A673 (cell line): Measurements from ENCODE around the gene CHRNE.

Source experiments
- CTCF ChIP-seq: fragments of 300-800, 200-600 bp; sonication (generic); conservative IDR thresholded peaks from 2 replicates; pipeline ENCODE4 v1.5.1; 2017; ENCODE audit warnings: low read depth, mild to moderate bottlenecking, antibody characterized with exemption, low read length, moderate library complexity, mixed read lengths
- EZH2 ChIP-seq: fragments of 200-600 bp; sonication (generic); IDR thresholded peaks from 2 replicates; pipeline ENCODE4 v1.6.1; 2017; ENCODE audit warnings: borderline replicate concordance, low read depth, mild to moderate bottlenecking, mixed read lengths, antibody characterized with exemption, low read length; ENCODE audit not compliant: poor library complexity, severe bottlenecking

DNA sequence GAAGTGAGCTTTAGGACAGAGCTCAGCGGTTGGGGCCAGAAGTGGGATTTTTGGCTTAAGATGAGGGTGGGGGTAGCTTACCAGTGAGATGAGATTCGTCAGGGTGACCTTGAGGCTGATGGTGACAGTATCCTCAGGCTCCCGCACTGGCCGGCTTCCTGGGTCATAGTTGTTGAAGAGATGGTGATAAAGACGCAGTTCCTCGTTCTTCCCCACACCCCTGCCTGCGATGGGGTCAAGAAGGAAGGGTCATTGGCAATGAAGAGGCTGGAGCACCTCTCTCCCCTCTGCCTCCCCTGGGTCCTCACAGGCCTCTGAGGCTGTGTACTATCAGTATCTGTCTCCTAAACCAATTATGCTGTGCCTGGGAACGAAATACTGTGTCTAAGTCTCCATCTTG, 358 bp downstream of the CHRNE start:
- no peak for TF ChIP-seq CTCF
- no peak for TF ChIP-seq EZH2
